Putamen (tissue), 1 donor: ENCODE data around the gene EEFSEC.

ENCODE experiments used
- DNase-seq: peaks from one replicate; pipeline ENCODE4 v3.0.0-alpha.2; 2016; ENCODE audit warnings: low spot score

Gene EEFSEC

GRCh38 chr3:128153156-128154041 is at the start of gene EEFSEC:
EEFSEC (plus strand) TSS chr3:128153481; CDS start chr3:128153508, 27 bp downstream.
- peak; percentile 63 for DNase-seq

DNA sequence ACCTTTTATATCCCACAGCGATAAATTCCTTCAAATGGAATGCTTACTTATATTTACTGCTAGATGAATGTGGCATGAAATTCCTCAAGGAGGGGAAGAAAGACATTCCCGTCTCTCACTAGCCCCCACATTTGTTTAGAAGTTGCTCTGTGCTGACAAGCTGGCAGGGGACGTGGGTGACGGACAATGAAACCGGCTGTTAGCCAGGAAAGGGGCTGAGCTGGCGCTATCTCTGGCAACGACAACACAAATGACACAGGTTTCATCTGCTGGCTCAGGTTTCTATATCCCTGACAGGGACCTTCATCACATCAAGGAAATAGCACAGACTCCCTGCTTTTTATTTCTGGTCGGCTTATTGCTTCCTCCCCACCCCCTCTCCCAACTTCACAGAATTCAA is 45.4 kb upstream of the EEFSEC start:
- DNase-seq, result no peak

DNA sequence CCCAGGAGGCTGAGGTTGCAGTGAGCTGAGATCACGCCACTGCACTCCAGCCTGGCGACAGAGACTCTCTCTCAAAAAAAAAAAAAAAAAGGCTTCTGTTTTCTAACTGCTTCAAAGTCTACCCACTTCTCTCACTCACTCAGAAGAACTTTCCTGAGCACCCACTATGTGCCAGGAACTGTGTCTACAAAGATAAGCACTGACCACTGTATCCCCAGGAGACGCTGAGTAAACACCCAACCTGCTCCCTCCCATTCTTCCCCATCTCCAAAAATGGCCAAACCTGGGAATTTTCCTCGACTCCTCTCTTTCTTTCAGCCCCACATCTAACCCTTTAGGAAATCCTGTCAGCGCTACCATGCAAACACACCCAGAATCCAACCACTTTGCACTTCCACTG is 42.1 kb upstream of the EEFSEC start:
- no peak for DNase-seq

DNA sequence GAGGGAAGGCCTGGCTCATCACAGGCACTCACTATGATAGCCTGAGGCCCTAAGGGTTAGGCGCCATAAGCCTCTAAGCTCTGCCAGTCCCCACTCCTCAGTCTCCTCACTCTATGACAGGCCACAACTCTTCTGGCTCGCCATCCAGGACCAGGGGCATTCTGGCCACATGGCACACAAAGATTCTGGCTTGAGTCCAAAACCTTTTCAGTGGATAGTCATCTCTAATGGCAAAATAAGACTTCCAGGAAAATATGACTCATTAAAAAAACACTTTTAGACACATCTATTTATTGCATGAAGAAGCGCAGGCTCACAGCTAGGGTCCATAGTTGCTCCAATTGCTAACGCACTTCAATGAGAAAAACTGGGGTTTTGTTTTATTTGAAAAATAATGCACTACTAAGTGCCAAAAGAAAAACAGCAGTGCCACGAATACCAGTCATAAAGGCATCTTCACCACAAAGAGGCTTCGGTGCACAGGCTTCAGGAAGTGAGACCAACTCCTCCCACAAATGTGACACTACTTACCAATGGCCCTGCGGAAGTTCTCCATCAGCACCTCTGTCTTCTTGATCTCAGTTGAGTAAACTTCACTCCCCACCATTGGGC is 40.8 kb upstream of the EEFSEC start:
- DNase-seq, result no peak

DNA sequence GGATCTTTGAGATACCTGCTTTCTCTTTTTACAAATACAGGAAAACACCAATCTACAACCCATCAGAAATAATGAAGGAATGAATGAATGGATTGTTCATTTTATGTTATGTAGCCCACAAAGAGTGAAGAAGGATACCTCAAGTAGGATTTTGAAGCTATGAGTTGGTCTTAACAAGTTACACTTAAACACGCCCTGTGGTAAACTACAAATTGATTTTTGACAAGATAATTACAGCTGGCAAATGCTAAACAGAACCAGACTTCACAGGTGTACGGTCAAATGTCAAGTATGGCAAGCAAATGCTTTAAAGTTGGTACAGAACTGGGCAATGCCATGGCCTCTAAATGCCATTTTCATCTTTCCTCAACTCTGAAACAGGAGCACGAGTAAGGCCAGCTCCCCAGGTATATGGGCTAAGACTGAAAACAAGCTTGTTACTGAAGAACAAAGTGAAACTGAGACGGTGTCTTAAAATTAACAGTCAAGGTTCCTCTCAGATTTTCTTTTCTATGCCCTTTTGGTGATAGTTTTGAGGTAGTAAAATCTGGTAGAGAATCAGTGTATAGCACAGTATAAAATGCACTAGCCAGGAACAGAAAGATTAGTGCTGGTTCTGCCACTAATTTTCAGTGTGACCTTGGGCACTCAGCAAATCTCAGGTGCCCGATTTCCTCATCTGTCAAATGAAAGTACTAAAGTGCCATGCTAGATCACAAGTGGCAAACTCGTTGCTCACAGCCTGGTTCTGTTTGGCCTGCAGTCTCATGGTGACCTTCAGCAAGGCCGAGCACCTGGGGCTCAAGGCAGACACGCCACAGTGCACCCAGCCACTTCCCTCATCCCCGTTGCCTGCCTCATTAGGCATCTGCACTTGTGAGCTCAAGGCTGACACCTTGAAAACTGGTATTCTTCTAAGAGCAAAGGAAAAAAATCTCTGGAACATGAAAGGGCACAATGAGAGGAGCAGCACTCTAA is 39.2 kb upstream of the EEFSEC start:
- DNase-seq, result no peak

- DNase-seq, result no peak
Measured at GRCh38 chr3:128122013-128122412, 31.3 kb upstream of the EEFSEC start.

- no peak for DNase-seq
Measured at GRCh38 chr3:128123156-128123537, 30.1 kb upstream of the EEFSEC start.

DNA sequence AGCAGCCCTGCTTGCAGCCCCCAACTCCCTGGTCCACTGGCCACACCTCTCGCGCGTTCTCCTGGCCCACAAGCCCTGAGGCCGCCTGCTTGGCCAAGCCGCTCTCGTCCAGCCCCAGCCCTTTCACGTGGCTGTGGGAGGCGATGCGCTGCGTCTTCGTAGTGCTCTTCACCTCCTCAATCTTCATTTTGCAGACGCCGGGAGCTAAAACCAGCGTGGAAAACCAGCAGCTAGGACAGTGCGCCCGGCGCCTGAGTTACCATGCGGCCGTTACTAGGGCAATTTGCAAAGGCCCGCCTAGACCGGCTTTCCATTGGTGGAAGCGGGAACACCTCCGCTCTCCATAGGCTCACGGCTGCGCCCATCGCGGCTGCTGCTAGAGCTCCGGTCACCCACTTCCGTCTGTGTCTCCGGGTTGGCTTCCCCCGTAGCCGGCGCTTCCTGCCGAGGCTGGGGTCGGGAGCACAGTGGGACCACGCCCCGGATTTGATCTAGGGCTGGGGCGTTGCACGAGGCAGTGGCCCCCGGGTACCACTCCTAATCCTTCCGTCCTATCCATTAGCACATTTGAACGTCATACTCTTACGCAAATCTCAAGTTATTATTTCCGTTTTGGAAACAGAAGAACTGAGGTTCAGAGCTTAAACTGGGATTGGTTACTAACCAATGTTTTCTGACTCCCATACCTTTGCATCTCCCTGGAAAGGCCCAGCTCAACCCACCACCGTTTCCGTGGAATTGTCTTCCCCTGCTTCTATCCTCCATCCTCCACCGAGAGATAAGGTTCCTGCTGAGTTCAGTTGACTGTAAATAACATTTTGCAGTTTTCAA is 29.5 kb upstream of the EEFSEC start, which contains the start of gene RUVBL1:
RUVBL1 (minus strand) TSS at position 275 of the 831 bp plus-strand sequence; CDS start at position 187, 88 bp downstream.
- DNase-seq, result peak; percentile 97

GRCh38 chr3:128127236-128127635 is 26.0 kb upstream of the EEFSEC start:
- DNase-seq, result no peak

DNA sequence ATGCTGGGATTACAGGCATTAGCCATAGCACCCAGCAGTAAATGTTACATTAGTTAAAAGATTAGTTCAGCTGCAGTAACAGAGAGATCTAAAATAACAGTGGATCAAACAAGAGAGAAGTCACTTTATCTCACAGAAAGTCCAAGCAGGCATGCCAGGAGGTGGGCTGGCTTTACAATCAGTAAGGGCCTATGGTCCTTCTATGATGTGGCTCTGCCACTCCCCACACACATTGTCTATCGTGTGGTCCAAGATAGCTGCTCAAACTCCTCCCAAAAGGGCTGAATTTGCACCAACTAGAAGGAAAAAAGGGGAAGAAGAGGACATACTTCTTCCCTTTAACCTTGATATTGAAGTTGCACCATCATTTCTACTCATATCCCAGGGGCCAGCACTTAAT is 25.0 kb upstream of the EEFSEC start:
- no peak for DNase-seq

DNA sequence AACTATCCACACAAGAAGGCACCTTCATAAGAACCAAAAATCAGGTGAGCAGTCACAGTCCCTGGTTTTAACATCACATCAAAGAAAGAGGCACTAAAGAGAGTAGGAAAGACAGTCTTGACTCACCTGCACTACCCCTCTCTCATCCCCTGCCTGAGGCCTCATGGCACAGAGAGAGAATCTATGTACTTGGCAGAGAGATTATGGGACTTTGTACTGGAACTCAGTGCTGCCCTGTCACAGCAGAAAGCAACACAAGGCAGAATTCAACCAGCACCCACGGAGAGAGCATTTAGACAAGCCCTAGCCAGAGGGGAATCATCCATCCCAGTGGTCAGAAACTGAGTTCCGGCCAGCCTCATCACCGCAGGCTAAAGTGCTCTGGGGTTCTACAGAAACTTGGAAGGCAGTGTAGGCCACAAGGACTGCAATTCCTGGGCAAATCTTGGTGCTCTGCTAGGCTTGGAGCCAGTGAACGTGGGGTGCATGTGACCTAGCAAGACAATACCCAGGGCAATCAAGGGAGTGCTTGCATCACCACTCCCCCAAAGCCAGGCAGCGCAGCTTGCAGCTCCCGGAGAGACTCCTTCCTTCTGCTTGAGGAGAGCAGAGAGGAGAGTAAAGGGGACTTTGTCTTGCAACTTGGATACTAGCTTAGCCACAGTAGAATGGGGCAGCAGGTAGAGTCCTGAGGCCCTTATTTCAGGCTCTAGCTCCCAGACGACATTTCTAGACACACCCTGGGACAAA is 21.2 kb upstream of the EEFSEC start:
- DNase-seq, result no peak

DNA sequence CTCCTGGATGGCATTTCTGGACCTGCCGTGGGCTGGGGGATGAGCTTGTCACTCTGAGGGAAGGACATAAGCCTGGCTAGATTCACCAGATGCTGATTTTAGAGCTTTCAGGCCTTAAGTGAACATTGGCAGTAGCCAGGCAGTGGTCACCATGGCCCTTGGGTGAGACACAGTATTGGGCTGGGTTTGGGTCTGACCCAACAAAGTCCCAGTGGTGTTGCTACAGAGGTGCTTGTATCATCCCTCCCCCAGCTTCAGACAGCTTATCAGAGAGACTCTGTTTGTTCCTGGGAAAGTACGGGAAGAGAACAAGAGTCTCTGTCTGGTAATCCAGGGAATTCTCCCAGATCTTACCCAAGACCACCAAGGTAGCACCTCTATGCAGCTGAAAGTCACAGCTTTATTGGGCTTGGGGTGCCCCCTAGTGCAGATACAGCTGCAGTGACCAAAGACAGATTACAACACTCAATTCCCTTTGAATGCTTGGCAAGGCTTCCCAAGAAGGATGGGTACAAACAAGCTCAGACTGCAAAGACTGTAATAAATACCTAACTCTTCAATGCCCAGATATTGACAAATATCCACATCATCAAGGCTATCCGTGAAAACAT is 19.9 kb upstream of the EEFSEC start:
- DNase-seq, result no peak

DNA sequence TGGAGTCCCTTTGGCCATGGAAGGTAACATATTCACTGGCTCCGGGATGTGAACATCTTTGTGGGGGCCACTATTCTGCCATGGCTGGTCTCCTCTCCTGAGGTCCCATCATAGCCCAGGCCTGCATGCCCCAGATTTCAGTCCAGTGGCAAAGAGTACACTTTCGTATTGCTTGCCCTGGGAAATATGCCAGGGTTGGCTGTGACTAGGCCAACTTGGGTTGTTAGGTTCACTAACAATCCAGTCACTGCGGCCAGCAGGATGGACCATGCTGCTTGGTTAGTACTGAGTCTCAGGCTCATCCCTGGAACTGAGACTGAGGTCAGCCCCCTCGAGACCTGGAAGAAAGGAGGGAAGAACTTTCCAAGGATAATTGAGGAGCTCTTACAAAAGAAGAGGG is 9.8 kb upstream of the EEFSEC start:
- DNase-seq, result no peak

DNA sequence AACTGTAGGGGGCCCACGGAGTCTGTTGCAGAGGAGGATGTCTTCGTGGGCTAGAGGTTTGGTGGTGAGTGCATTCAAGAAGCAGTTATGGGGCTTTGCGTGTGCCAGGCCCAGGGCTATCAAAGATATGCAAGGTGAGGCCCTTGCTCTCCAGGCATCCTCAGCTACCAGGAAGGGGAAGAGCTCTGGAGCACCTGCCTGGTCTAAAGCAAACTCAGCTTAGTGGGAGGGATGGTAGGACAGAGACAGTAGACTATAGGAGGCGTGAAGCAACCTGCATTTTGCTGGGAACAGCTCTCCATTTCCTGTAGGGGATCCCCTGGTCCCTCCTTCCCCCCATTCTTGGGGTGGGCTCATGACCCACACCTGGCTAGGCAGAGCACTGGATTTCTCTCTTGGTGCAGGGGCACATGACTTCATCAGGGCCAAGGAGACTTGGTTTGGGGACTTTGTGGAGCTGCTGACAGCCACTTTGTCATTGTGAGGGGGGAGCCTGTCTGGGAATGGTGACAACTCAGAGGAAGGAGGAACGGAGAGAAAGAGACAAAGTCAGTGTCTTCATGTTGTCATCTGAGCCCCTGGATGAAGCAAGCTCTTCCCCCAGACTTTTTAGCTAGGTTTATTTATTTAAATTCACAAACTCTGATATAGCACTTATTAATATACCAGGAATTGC is 8.6 kb upstream of the EEFSEC start:
- DNase-seq, result no peak

DNA sequence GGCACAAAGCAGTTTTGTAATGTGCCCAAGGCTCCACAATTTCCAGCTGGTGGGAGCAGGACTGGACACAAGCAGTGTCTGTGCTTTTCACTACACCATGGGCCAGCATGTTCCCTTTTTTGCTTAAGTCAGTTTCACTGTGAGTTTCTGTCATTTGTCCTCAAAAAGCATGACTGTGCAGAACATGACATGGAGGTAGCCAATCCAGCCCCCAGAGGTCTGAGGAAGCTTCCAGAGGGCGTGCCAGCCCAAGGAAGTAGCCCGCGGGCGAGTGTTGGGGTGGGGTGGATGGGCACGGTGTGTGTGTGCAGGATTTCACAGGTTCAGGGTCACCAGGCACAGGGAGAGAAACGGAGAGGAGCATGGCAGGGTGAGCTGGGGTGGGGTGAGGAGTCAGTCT is 8.0 kb upstream of the EEFSEC start:
- DNase-seq, result peak; percentile 24

- no peak for DNase-seq
Measured at GRCh38 chr3:128146201-128146600, 7.1 kb upstream of the EEFSEC start.

- DNase-seq, result no peak
Measured at GRCh38 chr3:128149650-128150049, 3.6 kb upstream of the EEFSEC start.

- DNase-seq, result no peak
Measured at GRCh38 chr3:128151758-128152274, 1.5 kb upstream of the EEFSEC start.

- DNase-seq, result no peak
Measured at GRCh38 chr3:128152419-128153155, 694 bp upstream of the EEFSEC start.
